ENCODE results near the gene DDIT4.
"Not testable (repeated sequence)": the region's sequence is repeated elsewhere in the genome, so short reads cannot be mapped to it uniquely, and the experiment has no call there.

The DDIT4 gene

GRCh38 chr10:72306215-72306760 is 32.6 kb downstream of the DDIT4 start:
- TF ChIP-seq CTCF (IDR thresholded peaks at IDR 0.05; ENCODE audit: borderline replicate concordance, control extremely low read depth, extremely low read depth, insufficient read depth, missing control alignments): no peak
- no peak for DNase-seq (ENCODE audit: low spot score)
- in situ Hi-C loops (cut with MboI; ENCODE audit: low sequenced_read_pairs, unreplicated experiment): no loop called here

- in situ Hi-C loops (cut with MboI; ENCODE audit: low sequenced_read_pairs, unreplicated experiment); DNase-seq (ENCODE audit: low spot score): not testable (repeated sequence)
Observed at GRCh38 chr10:72307711-72308110, 34.0 kb downstream of the DDIT4 start.

GRCh38 chr10:72308320-72308987 is 34.7 kb downstream of the DDIT4 start:
- in situ Hi-C loops (cut with MboI; ENCODE audit: low sequenced_read_pairs, unreplicated experiment): no loop called here
- no peak for DNase-seq (ENCODE audit: low spot score)
- TF ChIP-seq CTCF (IDR thresholded peaks at IDR 0.05; ENCODE audit: borderline replicate concordance, control extremely low read depth, extremely low read depth, insufficient read depth, missing control alignments): no peak

- no peak for TF ChIP-seq CTCF (IDR thresholded peaks at IDR 0.05; ENCODE audit: borderline replicate concordance, control extremely low read depth, extremely low read depth, insufficient read depth, missing control alignments)
- DNase-seq (ENCODE audit: low spot score): no peak
- in situ Hi-C loops (cut with MboI; ENCODE audit: low sequenced_read_pairs, unreplicated experiment): no loop called here
Observed at GRCh38 chr10:72309290-72310240, 35.8 kb downstream of the DDIT4 start.

GRCh38 chr10:72310241-72310633 is 36.5 kb downstream of the DDIT4 start:
- in situ Hi-C loops (cut with MboI; ENCODE audit: low sequenced_read_pairs, unreplicated experiment): no loop called here
- TF ChIP-seq CTCF (IDR thresholded peaks at IDR 0.05; ENCODE audit: borderline replicate concordance, control extremely low read depth, extremely low read depth, insufficient read depth, missing control alignments): no peak
- DNase-seq (ENCODE audit: low spot score): no peak

GRCh38 chr10:72310636-72311035 is 36.9 kb downstream of the DDIT4 start:
- TF ChIP-seq CTCF (IDR thresholded peaks at IDR 0.05; ENCODE audit: borderline replicate concordance, control extremely low read depth, extremely low read depth, insufficient read depth, missing control alignments): no peak
- DNase-seq (ENCODE audit: low spot score): no peak
- in situ Hi-C loops (cut with MboI; ENCODE audit: low sequenced_read_pairs, unreplicated experiment): no loop called here

GRCh38 chr10:72311667-72312066 is 37.9 kb downstream of the DDIT4 start:
- in situ Hi-C loops (cut with MboI; ENCODE audit: low sequenced_read_pairs, unreplicated experiment): no loop called here
- TF ChIP-seq CTCF (IDR thresholded peaks at IDR 0.05; ENCODE audit: borderline replicate concordance, control extremely low read depth, extremely low read depth, insufficient read depth, missing control alignments): no peak
- DNase-seq (ENCODE audit: low spot score): no peak

Measured in GM13976 (cell line).